WI38 (cell line): Measurements from ENCODE around the gene WNT7A.

Source experiments
- H3K4me3 ChIP-seq: 2 replicates; pipeline ENCODE4 v1.5.1; 2011; ENCODE audit warnings: low read depth, mild to moderate bottlenecking, control low read depth, low read length
- CTCF ChIP-seq: IDR thresholded peaks from 2 replicates; pipeline ENCODE4 v1.5.1; 2012; ENCODE audit warnings: low read depth, mild to moderate bottlenecking, control low read depth, low read length

The WNT7A gene

GRCh38 chr3:13780432-13781176 lies 99.3 kb downstream of the WNT7A start:
- no peak overlapping the region for H3K4me3 ChIP-seq
- no peak for TF ChIP-seq CTCF

DNA sequence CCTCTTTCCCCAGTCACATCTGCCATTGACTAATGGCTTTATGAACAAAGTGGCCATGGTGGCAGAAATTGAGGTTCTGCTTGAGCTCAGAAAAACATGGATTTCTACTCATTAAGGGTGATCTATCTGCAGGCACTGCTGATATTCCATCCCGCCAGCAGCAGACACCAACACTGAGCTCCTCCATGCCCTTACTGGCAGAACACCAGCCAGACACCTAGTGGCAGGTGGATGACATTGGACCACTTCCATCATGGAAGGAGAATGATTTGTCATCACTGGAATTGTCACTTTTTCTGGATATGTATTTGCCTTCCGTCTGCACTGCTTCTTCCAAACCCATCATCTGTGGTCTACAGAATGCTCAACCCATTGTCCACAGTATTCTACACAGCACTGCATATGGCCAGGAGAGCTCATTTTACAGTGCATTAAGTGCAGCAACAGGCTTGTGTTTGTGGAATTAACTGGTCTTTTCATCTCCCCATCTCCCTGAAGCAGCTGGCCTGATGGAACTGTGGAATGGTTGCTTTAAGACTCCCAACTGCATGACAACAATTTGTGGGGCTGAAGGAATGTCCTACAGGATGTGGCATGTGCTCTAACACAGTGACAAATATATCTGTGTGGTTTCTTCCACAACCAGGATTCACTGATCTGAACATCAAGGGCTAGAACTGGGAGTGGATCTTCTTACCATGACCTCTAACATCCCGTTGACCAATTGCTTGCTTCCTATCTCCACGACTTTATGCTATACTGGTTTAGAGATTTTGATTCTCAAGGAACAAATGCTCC lies 103.4 kb downstream of the WNT7A start:
- H3K4me3 ChIP-seq = no peak overlapping the region
- no peak for TF ChIP-seq CTCF

GRCh38 chr3:13772885-13773745 lies 106.8 kb downstream of the WNT7A start:
- no peak for TF ChIP-seq CTCF
- H3K4me3 ChIP-seq = no peak overlapping the region

DNA sequence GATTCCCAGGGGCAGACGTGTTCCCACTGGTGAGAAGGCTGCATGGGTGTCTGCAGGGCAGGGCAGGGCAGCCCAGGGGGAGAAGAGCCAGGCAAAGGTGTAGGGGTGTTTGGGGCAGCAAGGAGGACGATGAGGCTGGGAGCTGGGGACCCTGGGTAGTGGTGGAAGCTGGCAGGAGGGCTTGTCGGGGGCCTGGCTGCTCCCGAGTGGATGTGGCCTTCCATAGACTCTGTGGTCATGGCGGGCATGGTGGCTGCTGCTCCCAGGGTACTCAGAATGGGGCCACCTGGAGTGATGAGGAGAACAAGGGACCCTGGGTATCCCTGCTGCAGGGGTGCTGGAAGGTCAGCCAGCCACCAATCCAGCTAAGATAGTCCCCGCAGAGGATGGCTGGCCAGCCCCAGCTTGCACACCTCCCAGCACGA lies 107.5 kb downstream of the WNT7A start:
- TF ChIP-seq CTCF = no peak
- no peak overlapping the region for H3K4me3 ChIP-seq

DNA sequence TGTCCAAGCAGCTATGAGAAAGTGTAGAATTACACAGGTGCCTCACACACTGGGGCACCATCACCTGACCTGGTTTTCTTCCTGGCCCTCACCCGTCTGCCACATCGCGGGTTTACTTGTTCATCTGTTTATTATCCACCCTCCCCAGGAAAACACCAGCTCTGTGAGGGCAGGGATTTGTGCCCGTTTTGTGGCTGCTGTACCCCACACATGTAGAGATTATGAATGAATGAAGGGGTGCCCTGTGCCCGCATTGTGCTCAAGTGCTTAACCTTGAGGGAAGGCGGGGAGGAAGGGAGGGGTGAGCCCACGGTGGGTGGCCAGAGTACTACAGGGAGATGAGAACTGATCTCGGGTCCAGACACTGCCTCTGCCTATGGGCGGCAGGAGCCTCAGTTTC lies 108.4 kb downstream of the WNT7A start:
- H3K4me3 ChIP-seq = no peak overlapping the region
- TF ChIP-seq CTCF = no peak

DNA sequence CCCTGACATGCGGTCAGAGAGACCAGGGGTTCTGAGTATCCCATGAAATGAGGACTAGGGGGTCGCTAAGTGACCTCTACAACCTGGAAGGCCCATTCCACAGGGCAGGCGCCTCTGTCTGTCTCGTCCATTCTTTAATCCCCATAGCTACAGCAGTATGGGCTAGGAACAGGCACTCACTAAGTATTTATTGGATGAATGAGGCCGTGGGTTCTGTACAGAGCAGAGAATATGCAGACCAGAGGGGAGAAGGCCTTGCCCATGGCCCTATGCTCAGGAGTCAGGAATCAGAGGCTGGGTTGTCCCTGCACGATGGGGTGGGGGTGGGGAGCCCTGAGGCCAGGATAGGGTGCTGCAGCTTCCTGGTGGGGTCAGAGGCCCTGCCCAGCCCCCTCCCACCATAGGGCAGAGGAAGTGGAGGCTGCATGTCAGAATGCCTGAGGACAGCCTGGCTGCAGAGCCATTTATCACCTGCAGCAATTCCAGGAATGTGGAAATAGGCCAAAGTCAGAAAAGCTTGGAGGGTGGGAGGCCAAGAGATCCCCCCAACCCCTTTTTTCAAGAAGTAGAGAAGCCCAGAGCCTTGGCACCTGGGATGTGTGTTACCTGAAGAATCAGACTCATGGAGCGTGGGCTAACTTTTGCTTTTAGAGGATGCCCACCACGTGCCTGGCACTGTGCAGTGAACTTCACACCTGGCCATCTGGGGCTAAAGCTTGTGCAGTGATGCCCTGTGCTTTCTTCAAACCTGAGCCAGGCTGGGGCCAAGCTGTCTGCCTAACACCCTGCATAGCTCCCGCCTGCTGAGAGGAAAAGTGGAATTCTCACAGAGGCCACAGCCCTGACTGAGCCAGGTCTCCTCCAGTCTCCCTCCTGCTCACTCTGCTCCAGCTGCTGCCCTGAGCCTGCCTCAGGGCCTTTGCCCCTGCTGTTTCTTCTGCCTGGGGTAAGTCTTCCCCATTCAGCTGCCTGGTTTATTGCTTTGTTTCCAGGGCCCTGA lies 109.4 kb downstream of the WNT7A start:
- TF ChIP-seq CTCF = no peak
- H3K4me3 ChIP-seq = no peak overlapping the region
